Measurements from ENCODE around the gene TSPAN15.

The TSPAN15 gene

GRCh38 chr10:69453795-69454194, 2.5 kb downstream of the TSPAN15 start:
- H3K4me3 ChIP-seq (ENCODE audit: low read depth, low read length) = no peak overlapping the region
- TF ChIP-seq CTCF (IDR thresholded peaks at IDR 0.05; ENCODE audit: borderline replicate concordance, insufficient read depth, low read depth, low read length) = no peak

DNA sequence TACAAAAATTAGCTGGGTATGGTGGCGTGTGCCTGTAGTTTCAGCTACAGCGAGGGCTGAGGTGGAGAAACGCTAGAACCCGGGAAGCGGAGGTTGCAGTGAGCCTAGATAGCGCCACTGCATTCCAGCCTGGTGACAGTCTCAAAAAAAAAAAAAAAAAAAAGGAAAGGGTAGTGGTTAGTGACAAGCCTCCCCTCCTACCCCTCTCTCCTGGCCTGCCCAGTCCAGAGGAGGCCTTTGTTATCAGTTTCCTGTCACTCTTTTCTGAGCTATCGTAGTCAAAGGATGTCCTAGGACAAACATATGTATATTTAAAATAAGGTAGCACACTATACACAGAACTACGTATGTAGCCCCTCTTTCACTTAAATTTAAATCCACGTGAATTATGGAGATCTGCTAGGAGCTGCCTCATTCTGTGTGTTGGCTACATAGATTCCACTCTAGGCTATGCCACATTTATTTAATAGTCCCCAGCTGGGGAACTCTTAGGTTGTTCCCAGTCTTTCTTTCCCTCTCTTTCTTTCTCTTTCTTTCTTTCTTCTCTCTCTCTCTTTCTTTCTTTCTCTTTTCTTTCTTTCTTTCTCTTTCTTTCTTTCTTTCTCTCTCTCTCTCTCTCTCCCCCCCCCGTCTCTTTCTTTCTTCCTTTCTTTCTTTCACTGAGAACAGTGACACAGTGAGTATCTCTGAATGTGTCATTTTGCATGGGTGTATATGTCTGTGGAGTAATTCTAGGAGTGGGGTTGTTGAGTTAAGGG, 3.9 kb downstream of the TSPAN15 start:
- H3K4me3 ChIP-seq (ENCODE audit: low read depth, low read length) = no peak overlapping the region
- TF ChIP-seq CTCF (IDR thresholded peaks at IDR 0.05; ENCODE audit: borderline replicate concordance, insufficient read depth, low read depth, low read length) = no peak

GRCh38 chr10:69456880-69457693, 5.8 kb downstream of the TSPAN15 start:
- TF ChIP-seq CTCF (IDR thresholded peaks at IDR 0.05; ENCODE audit: borderline replicate concordance, insufficient read depth, low read depth, low read length) = no peak
- no peak overlapping the region for H3K4me3 ChIP-seq (ENCODE audit: low read depth, low read length)

- TF ChIP-seq CTCF (IDR thresholded peaks at IDR 0.05; ENCODE audit: borderline replicate concordance, insufficient read depth, low read depth, low read length) = no peak
- H3K4me3 ChIP-seq (ENCODE audit: low read depth, low read length) = no peak overlapping the region
Measured at GRCh38 chr10:69457771-69458237, 6.5 kb downstream of the TSPAN15 start.

DNA sequence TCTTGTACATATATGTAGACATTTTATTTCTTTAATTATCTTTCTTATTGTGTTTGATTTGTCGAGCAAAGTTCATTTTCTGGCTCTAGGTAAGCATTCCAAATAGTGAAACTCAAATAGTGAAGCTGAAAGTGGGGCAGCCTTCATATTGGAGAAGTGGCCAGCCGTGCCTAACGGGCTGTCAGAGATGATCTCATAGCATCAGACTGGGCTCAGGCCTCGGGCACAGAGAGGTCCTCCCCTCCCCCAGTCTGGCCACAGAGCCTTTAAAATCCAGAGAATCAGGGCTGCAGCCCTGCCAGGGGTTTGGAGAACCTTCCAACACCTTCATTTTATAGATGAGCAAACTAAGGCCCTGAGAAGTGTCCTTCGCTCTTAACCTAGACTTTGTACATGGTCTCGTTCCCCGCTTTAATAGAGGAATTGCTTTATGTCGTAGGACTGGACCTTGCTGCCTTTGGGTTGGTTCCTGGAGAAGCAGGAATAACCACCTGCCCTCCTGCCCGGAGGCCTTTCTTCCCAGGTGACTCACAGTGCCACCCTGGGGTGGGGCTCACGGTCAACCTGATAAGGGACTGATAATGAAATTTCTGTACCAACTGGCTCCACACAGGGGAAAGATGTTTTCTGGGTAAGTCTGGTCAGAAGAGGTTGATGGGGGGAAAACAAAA, 7.3 kb downstream of the TSPAN15 start:
- H3K4me3 ChIP-seq (ENCODE audit: low read depth, low read length) = no peak overlapping the region
- TF ChIP-seq CTCF (IDR thresholded peaks at IDR 0.05; ENCODE audit: borderline replicate concordance, insufficient read depth, low read depth, low read length) = no peak

DNA sequence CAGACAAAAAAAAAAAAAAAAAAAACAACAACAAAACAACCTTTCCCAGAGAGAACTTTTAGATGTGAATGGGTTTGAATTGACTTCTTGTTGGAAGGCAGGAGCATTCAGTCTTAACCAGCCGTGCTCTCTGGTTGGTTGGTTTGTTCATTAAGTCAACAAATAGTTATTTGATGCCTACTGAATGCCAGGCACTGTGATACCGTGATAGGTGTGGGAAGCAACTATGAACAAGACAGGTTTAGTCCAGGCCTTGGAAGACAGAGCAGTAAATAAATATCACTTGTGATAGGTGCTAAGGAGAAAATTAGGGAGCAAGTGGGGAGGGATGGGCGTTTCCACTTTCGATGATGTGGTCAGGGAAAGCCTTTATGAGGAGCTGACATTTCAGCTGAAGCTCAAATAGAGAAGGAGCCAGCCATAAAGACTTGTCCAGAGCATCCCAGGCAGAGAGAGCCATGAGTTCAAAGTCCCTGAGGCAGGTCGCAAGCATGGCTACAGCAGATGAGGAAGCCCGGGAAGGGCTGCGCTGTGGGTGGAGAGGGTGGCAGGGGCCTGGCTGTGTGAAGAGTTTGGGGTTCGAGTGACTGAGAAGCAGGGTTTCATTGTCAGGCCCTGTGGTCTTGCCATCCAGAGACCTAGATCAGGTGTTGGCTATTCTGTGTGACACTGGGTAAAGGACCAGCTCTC, 8.0 kb downstream of the TSPAN15 start:
- H3K4me3 ChIP-seq (ENCODE audit: low read depth, low read length) = no peak overlapping the region
- TF ChIP-seq CTCF (IDR thresholded peaks at IDR 0.05; ENCODE audit: borderline replicate concordance, insufficient read depth, low read depth, low read length) = no peak
